ENCODE data around the gene NAP1L5.

Gene NAP1L5

DNA sequence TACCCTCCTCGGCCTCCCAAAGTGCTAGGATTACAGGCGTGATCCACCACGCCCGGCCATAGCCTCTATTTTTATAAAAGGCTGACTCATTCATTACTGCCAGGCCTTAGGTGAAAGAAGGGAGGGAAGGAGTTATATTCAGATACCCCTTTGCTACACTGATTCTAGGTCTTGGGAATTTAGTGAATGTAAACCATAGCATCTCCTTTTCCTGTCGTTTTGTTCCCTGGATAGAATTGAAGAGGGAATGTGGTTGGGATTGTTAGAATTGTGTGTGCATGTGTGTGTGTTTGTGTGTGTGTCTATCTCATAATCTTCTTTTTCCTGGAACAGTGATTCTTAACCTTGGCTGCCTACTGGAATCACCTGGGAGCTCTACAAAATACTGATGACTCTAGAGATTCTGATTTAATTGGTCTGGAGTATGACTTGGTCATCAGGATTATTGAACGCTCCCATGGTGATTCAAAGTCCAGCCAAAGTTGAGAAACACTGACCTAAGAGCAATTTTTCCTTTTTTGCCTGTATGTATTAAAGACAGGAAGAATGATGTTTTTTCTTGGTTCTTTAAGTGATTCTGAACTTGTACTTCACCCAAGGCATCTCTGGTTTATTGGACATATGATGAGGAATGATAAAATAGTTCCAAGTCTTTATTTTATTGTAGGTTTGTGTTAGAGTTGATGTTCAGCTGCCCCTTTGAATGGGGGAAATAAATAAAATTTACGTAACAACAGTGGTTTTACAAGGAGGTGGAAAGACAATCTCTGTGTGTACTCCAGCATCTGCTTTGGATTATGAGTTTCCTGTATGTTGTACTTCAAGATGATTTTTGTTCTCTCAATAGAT is 37.0 kb downstream of the NAP1L5 start:
- DNase-seq, result peak; percentile 78

DNA sequence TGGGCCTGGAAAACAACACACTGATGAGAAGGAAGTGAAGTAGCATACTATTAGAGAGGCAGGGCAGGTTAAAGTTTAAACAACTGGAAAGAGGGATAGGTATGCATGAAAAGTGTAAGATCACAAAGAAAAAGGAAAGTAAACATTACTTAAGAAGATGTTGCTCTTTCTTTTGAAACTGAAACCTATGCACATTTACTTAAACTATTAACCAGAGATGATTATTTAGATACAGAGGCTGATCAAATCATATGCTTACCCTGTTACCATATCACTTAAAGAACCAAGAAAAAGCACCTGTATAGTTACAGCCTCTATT is 37.8 kb downstream of the NAP1L5 start:
- DNase-seq, result no peak

DNA sequence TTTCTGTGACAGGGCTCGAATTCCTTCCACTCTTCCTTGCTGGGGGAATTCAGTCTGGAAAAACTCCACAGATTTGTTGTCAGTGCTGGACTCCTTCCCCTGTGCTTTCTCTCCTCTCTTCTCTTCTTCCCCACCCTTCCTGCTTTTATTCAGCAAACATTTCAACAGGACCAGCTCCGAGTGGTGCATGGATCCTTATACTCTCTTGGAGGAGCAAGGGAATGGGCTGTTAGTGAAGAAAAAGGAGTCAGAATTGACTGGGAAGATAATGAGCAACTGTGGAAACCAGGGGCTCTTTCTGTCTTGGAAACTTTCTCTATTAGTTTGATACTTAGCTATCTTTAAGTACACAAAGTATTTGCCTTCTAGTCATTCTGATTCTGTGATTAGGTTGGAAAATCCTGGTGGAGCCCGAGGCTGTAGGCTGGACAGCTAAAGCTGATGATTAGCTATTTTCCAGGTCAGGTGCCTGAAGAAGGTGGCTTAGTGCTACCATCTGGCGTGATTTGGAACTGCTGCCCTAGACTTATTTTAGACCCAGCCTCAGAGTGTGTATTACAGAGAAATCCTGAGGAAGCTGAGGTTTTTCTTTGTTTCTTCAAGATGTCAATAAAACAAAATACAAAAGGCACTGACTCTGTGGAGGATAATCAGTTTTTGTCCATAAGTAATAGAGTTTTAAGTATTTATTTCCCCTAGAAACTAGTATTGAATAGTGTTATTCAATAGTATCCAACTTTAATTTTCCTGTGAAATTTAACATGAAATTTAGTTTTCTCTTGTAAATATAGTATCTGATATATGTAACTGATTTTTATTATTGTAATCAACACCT is 38.4 kb downstream of the NAP1L5 start:
- DNase-seq, result peak; percentile 65

DNA sequence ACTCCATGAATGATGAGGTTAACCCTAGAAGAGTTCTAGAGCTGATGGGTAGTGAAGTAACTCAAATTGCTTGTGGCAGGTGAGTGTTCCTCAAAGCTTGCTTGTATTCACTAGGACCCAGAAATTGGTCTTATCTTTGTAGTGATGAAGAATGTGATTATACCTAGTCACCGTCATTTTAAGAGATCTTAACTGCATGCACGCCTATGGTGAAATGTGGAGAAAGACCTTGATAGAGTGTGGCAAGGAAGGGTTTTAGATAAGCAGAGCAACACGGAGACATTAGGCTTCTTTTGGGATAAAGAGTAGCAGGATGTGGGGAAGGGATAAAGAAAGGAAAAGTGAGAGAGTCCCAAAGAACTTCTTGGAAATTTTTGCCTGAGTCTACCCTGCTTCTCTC is 42.4 kb downstream of the NAP1L5 start:
- DNase-seq, result no peak

DNA sequence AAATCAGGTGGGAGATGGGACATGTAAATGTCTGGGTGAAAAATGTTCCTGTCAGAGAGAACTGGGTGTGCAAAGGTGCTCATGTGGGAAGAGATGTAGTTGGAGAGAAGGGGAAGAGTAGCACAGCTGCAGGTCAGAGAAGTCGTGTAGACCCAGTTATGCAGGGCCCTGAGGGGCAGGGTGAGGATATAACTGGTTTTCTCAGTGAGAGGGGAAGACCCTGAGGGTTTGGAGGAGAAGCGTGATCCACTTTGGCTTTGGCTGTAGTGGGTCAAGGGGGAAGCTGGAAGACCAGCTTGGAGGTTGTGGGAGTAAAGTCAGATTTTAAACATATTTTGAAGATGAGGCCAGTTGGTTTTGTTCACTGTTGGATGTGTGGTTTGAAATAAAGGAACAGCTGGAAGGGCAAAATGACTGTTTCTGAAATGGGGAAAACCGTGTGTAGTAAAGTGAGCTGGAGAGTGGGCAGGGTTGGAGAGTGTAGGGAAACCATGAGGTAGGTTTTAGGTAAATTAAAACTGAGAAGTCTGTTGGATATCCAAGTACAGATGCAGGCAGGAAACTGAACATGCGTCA is 44.2 kb downstream of the NAP1L5 start:
- DNase-seq, result no peak

DNA sequence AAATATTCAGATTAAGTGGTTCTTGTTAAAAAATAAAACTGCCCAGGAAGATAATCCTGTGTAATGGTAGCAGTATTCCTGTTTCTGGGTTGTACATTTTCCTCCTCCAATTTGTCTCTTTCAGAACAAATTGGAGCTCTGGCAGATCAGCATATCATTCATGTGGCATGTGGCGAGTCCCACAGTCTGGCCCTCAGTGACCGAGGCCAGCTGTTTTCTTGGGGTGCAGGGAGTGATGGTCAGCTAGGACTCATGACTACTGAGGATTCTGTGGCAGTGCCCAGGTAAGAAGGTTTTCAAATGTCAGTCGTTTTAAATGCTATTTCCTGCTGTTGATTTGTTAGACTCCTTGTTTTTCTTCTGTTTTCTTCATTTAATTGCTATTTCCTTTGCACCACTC is 47.9 kb downstream of the NAP1L5 start:
- DNase-seq, result no peak

DNA sequence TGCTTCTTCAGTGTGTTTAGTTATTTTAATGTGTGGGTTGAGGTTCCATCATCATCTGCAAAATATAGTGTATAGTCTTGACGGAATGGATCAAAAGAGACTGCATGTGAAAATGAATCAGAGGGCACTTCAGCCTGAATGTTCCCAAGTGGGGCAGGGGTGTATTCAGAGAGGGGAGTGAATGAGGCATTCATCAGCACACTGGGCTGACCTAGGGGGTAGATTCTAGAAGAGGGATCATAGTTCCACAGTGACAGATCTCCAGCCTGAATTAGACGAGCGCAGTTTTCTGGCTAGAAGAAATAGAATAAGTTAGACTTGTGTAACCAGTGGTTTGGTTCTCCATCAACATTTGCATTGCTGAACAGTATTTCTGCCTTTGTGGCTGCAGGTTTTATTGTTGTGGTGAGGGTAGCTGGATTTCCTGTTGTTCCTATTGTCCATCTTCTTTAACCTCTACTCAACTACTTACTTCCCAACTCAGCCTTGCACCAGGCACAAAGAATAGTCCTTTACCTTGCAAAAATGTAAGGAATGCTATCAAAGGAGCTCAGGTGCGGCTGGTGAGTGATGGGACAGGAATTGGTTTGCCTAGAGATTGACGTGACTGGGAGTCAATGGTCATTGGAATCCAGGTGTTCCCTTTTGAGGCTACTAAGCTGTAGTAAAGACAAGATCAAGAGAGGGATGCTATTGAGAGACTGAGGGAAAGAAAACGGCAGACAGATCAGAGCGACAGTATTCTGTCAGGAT is 50.9 kb downstream of the NAP1L5 start:
- no peak for DNase-seq

DNA sequence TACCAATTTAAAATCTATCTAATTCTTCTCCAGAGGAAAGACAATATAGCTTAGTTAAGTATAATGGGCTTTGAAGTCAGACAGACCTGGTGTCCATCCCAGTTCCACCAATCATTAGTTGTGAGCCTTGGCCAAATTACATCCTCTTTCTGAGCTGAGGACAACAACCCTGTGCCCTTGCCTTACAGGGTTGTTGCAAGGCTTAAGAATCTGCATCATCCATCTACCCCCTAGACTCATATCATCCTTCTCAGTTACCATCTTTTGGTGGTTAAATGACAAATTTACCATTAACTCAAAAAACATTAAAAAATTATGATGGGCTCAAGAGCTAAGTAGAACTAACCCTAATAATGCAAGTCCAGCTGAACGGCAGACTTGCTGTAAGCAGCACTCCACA is 51.6 kb downstream of the NAP1L5 start:
- no peak for DNase-seq
